HL-60 (cell line): ENCODE measurements around the gene APOBEC3A.

ENCODE experiments used
- CTCF ChIP-seq: IDR thresholded peaks from one replicate; pipeline ENCODE4 v1.5.1; 2011; ENCODE audit warnings: low read length, control low read depth, inconsistent platforms; ENCODE audit not compliant: insufficient read depth
- GABPA ChIP-seq: IDR thresholded peaks from 2 replicates; pipeline ENCODE4 v1.6.1; 2012; ENCODE audit warnings: low read depth

GRCh38 chr22:38924347-38924952 is 33.0 kb upstream of the APOBEC3A start:
- no peak for TF ChIP-seq CTCF
- TF ChIP-seq GABPA: no peak
